ENCODE results near the gene CNBD2.
"Not testable (repeated sequence)": the region's sequence is repeated elsewhere in the genome, so short reads cannot be mapped to it uniquely, and the experiment has no call there.

Gene CNBD2

GRCh38 chr20:35941620-35942019, 26.8 kb upstream of the CNBD2 start:
- no peak overlapping the region for H3K27ac ChIP-seq
- intact Hi-C loops (cut with DNase I; ENCODE audit: low total_unique reads) = no loop called here
- TF ChIP-seq CTCF (IDR thresholded peaks at IDR 0.05) = no peak
- no peaks in the 10 kb centered on the region for H3K4me1 ChIP-seq
- H3K36me3 ChIP-seq = peaks cover 38 to 87% (median 61%) of the 10 kb centered on the region in 3 donors
- no peak for DNase-seq
- H3K9me3 ChIP-seq = no peaks in the 10 kb centered on the region
- H3K27me3 ChIP-seq = no peaks in the 10 kb centered on the region
- no peak overlapping the region for H3K4me3 ChIP-seq

GRCh38 chr20:35942243-35942642, 26.1 kb upstream of the CNBD2 start:
- Histone ChIP-seq H3K4me3 (no peak overlapping the region), H3K27me3 (no peaks in the 10 kb centered on the region), H3K4me1 (no peaks in the 10 kb centered on the region), H3K36me3 (peaks cover 41 to 87% (median 64%) of the 10 kb centered on the region in 3 donors), H3K9me3 (no peaks in the 10 kb centered on the region), H3K27ac (no peak overlapping the region)
- TF ChIP-seq CTCF (IDR thresholded peaks at IDR 0.05) = no peak
- intact Hi-C loops (cut with DNase I; ENCODE audit: low total_unique reads) = no loop called here
- no peak for DNase-seq

- peak overlapping the region in 1 of 2 donors; percentile 32 for H3K27ac ChIP-seq
- peaks cover 0 to 23% (median 8%) of the 10 kb centered on the region in 4 donors for H3K4me1 ChIP-seq
- peaks cover 27 to 57% (median 33%) of the 10 kb centered on the region in 3 donors for H3K36me3 ChIP-seq
- no peaks in the 10 kb centered on the region for H3K27me3 ChIP-seq
- no peaks in the 10 kb centered on the region for H3K9me3 ChIP-seq
- intact Hi-C loops (cut with DNase I; ENCODE audit: low total_unique reads) = no loop called here
- no peak overlapping the region for H3K4me3 ChIP-seq
- no peak for DNase-seq
- no peak for TF ChIP-seq CTCF (IDR thresholded peaks at IDR 0.05)
Measured at GRCh38 chr20:35947489-35947888, 20.9 kb upstream of the CNBD2 start.

- no peaks in the 10 kb centered on the region for H3K9me3 ChIP-seq
- no peak for DNase-seq
- intact Hi-C loops (cut with DNase I; ENCODE audit: low total_unique reads) = no loop called here
- peak overlapping the region in 1 of 2 donors; percentile 32 for H3K27ac ChIP-seq
- H3K27me3 ChIP-seq = no peaks in the 10 kb centered on the region
- H3K36me3 ChIP-seq = peaks cover 27 to 53% (median 30%) of the 10 kb centered on the region in 3 donors
- peaks cover 0 to 27% (median 13%) of the 10 kb centered on the region in 4 donors for H3K4me1 ChIP-seq
- no peak overlapping the region for H3K4me3 ChIP-seq
- no peak for TF ChIP-seq CTCF (IDR thresholded peaks at IDR 0.05)
Measured at GRCh38 chr20:35947907-35948306, 20.5 kb upstream of the CNBD2 start.

- no peak overlapping the region for H3K27ac ChIP-seq
- no peak for TF ChIP-seq CTCF (IDR thresholded peaks at IDR 0.05)
- H3K4me3 ChIP-seq = no peak overlapping the region
- no peaks in the 10 kb centered on the region for H3K9me3 ChIP-seq
- H3K36me3 ChIP-seq = peaks cover 19 to 33% (median 19%) of the 10 kb centered on the region in 3 donors
- DNase-seq = no peak
- peaks cover 0 to 30% (median 20%) of the 10 kb centered on the region in 4 donors for H3K4me1 ChIP-seq
- no peaks in the 10 kb centered on the region for H3K27me3 ChIP-seq
- intact Hi-C loops (cut with DNase I; ENCODE audit: low total_unique reads) = no loop called here
Measured at GRCh38 chr20:35950093-35950492, 18.3 kb upstream of the CNBD2 start.

- H3K9me3 ChIP-seq; H3K27ac ChIP-seq; H3K4me3 ChIP-seq; intact Hi-C loops (cut with DNase I; ENCODE audit: low total_unique reads); DNase-seq; H3K27me3 ChIP-seq: not testable (repeated sequence)
- Histone ChIP-seq H3K36me3 (peaks cover 11 to 17% (median 16%) of the 10 kb centered on the region in 3 donors), H3K4me1 (peaks cover 0 to 30% (median 23%) of the 10 kb centered on the region in 4 donors)
Measured at GRCh38 chr20:35952080-35952479, 16.3 kb upstream of the CNBD2 start.
